SU-DHL-6 (cell line): ENCODE data around the gene ADAMTS17.

Source experiments
- H2AFZ ChIP-seq: fragments of 200-600 bp; sonication (generic); 2 replicates; pipeline ENCODE4 v1.6.1; 2014; ENCODE audit warnings: low read depth, mild to moderate bottlenecking, moderate library complexity, mixed read lengths, antibody characterized with exemption, low read length; ENCODE audit not compliant: severe bottlenecking
- H3F3A ChIP-seq: fragments of 200-600 bp; shearing (Covaris generic); 2 replicates; pipeline ENCODE4 v1.6.0; 2016; ENCODE audit warnings: antibody characterized with exemption, mild to moderate bottlenecking; ENCODE audit not compliant: insufficient read depth
- H3K27ac ChIP-seq: fragments of 200-600 bp; sonication (generic); 2 replicates; pipeline ENCODE4 v1.5.1; 2016; ENCODE audit warnings: low read depth, mild to moderate bottlenecking, low read length, moderate library complexity, mixed read lengths
- H3K27me3 ChIP-seq: fragments of 200-600 bp; sonication (generic), shearing (Covaris generic); 2 replicates; pipeline ENCODE4 v1.6.0; 2014; ENCODE audit warnings: mild to moderate bottlenecking, low read length
- H3K36me3 ChIP-seq: fragments of 200-600 bp; sonication (generic); 2 replicates; pipeline ENCODE4 v1.6.1; 2014; ENCODE audit warnings: mild to moderate bottlenecking, low read length, mixed read lengths
- H3K4me2 ChIP-seq: fragments of 300-600, 200-600 bp; shearing (Covaris generic), sonication (generic); 2 replicates; pipeline ENCODE4 v1.6.0; 2014; ENCODE audit warnings: low read length, low read depth, mild to moderate bottlenecking; ENCODE audit not compliant: poor library complexity, severe bottlenecking
- H3K4me3 ChIP-seq: fragments of 200-600 bp; sonication (generic); 2 replicates; pipeline ENCODE4 v1.5.1; 2014; ENCODE audit warnings: antibody characterized with exemption, low read length, mild to moderate bottlenecking, mixed read lengths; ENCODE audit not compliant: insufficient read depth, poor library complexity, severe bottlenecking
- H3K79me2 ChIP-seq: fragments of 200-600 bp; sonication (generic); 2 replicates; pipeline ENCODE4 v1.6.1; 2014; ENCODE audit warnings: mild to moderate bottlenecking, low read length, moderate library complexity; ENCODE audit not compliant: insufficient read depth
- H3K9ac ChIP-seq: fragments of 200-600 bp; sonication (generic); 2 replicates; pipeline ENCODE4 v1.7.0; 2014; ENCODE audit warnings: mild to moderate bottlenecking, low read length
- H3K9me2 ChIP-seq: fragments of 200-600 bp; sonication (generic); replicated peaks from 2 replicates; pipeline ENCODE4 v1.6.1; 2014; ENCODE audit warnings: low read length; ENCODE audit not compliant: insufficient read depth
- H3K9me3 ChIP-seq: fragments of 200-600 bp; sonication (generic); 2 replicates; pipeline ENCODE4 v1.6.1; 2014; ENCODE audit warnings: low read length, mixed read lengths; ENCODE audit not compliant: insufficient read depth
- H4K20me1 ChIP-seq: fragments of 200-600 bp; sonication (generic); 2 replicates; pipeline ENCODE4 v1.6.1; 2014; ENCODE audit warnings: low read depth, mild to moderate bottlenecking, antibody characterized with exemption, low read length, moderate library complexity, mixed read lengths
- EZH2phosphoT487 ChIP-seq: fragments of 200-600 bp; sonication (generic), shearing (Covaris generic); conservative IDR thresholded peaks from 2 replicates; pipeline ENCODE4 v1.6.1; 2018; ENCODE audit warnings: mild to moderate bottlenecking, antibody characterized with exemption, low read length, moderate library complexity, mixed read lengths
- TF ChIP-seq, protein P1 (sequence below): fragments of 200-600 bp; sonication (generic); IDR thresholded peaks from one replicate; pipeline ENCODE4 v1.5.1; 2017; ENCODE audit warnings: antibody characterized with exemption, mild to moderate bottlenecking, low read length, moderate library complexity; ENCODE audit not compliant: insufficient read depth, poor library complexity, severe bottlenecking

The ADAMTS17 gene

DNA sequence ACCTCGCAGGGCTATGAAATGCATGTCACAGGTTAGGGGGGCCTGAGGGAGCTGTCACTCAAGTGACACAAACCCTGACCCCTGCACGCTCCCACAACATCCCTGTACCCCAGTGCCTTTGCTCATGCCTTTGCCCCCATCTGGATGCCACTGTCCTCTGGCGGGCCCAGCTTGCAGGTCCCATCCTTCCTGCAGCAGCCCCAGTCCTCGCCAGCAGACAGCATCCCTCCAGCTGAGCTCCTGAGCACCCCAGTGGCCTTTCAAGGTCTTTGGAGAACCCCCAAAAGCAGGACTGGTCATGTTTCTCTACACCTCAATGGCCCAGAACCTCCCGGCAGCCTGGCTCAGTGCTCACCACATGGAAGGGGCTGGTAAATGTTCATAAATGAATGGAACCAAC, 170.4 kb downstream of the ADAMTS17 start:
- H3K9me3 ChIP-seq: peaks cover 9% of the 10 kb centered on the region; the same call in 1 of the 2 replicates
- H3K4me2 ChIP-seq: no peak overlapping the region
- no peaks in the 10 kb centered on the region for H3F3A ChIP-seq
- H3K27ac ChIP-seq: no peak overlapping the region
- no peak overlapping the region for H2AFZ ChIP-seq
- H3K36me3 ChIP-seq: no peaks in the 10 kb centered on the region
- no peaks in the 10 kb centered on the region for H3K9me2 ChIP-seq
- H4K20me1 ChIP-seq: no peaks in the 10 kb centered on the region
- no peaks in the 10 kb centered on the region for H3K27me3 ChIP-seq
- no peaks in the 10 kb centered on the region for H3K79me2 ChIP-seq
- no peak overlapping the region for H3K4me3 ChIP-seq
- TF ChIP-seq, protein P1, sequence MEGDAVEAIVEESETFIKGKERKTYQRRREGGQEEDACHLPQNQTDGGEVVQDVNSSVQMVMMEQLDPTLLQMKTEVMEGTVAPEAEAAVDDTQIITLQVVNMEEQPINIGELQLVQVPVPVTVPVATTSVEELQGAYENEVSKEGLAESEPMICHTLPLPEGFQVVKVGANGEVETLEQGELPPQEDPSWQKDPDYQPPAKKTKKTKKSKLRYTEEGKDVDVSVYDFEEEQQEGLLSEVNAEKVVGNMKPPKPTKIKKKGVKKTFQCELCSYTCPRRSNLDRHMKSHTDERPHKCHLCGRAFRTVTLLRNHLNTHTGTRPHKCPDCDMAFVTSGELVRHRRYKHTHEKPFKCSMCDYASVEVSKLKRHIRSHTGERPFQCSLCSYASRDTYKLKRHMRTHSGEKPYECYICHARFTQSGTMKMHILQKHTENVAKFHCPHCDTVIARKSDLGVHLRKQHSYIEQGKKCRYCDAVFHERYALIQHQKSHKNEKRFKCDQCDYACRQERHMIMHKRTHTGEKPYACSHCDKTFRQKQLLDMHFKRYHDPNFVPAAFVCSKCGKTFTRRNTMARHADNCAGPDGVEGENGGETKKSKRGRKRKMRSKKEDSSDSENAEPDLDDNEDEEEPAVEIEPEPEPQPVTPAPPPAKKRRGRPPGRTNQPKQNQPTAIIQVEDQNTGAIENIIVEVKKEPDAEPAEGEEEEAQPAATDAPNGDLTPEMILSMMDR: no peak
- TF ChIP-seq EZH2phosphoT487: no peak
- no peak overlapping the region for H3K9ac ChIP-seq

DNA sequence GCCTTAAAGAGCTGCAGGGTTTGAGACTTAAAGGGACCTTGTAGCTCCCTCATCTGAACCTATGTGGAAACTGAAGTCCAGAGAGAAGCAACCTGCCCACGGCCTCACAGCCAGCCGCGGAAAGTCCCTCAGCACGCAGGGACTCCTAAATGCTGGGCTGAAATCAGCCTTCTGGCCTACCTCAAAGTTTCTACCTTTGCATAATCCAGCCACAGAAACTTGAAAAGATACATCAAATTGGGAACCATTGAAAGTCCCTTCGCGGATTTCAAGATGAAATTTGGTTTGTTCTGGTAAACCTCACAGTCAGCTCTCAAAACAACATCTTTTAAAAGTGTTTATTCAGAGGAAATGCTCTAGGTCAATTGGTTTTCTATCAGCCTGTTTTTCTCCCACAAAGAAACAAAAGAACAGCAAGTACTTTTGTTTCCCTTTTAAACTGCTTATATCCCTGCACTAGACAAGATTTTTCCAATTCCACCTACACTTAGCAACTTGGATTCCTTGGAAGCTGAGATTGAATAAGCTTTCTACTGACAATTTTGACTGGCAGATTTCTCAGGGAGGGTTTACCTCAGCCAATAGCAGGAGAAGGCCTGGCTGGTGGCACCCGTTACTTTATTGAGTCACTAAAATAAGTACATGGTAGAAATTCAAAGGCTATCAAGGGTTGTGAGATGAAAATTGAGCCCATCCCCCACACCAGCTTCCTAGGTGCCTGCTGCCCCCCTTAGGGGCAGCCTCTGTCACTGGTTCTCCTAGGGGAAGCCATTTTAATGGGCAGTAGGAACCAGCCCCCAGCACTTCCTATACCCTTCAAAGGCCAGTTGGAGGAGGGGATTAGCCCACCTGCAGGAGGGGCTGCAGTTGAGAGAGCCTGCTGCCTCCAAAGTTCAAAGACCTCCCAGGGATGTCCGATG, 171.2 kb downstream of the ADAMTS17 start:
- Histone ChIP-seq H3K9ac (no peak overlapping the region), H3K9me3 (peaks cover 9% of the 10 kb centered on the region; the same call in 1 of the 2 replicates), H2AFZ (no peak overlapping the region), H4K20me1 (no peaks in the 10 kb centered on the region), H3F3A (no peaks in the 10 kb centered on the region), H3K27me3 (no peaks in the 10 kb centered on the region), H3K9me2 (no peaks in the 10 kb centered on the region), H3K4me3 (no peak overlapping the region), H3K27ac (no peak overlapping the region), H3K36me3 (no peaks in the 10 kb centered on the region), H3K4me2 (no peak overlapping the region), H3K79me2 (no peaks in the 10 kb centered on the region)
- no peak for TF ChIP-seq EZH2phosphoT487
- TF ChIP-seq, protein P1: no peak

DNA sequence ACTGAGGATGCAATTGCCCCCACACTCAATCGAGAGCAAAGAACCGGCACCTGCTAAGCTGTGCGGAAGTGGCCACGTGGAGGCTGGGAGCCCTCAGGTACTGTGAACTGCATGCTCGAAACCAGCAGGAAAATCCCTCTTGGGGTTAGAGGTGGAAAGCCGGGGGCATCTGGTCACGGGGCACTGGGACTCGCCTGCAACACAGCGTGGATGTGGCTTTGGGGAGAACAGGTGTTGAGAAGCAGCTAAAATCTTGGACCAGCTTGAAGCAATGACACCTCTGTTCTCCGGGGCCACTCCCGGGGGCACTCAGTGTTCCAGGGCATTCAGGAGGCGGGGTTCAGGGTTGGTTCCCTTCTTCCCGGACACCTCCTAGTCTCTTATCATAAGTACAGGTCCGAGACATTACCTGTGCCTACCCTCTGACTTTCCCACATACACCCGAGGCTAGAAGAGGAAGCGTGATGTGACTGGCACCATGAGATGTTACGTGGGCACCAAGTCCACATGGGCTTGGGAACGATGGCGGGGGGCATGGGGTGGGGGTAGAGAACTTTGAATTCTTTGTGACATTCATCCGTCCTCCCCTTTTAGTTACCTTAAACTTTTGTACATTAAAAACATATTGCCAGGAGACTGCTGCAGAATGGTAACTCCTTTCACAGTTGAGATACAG, 172.0 kb downstream of the ADAMTS17 start:
- Histone ChIP-seq H3K27me3 (no peaks in the 10 kb centered on the region), H3F3A (no peaks in the 10 kb centered on the region), H3K79me2 (no peaks in the 10 kb centered on the region), H3K9ac (no peak overlapping the region), H3K36me3 (no peaks in the 10 kb centered on the region), H3K4me2 (no peak overlapping the region), H3K27ac (no peak overlapping the region), H2AFZ (no peak overlapping the region), H3K9me3 (peaks cover 9% of the 10 kb centered on the region; the same call in 1 of the 2 replicates), H3K9me2 (no peaks in the 10 kb centered on the region), H4K20me1 (no peaks in the 10 kb centered on the region), H3K4me3 (no peak overlapping the region)
- TF ChIP-seq, protein P1: no peak
- TF ChIP-seq EZH2phosphoT487: no peak
